ENCODE data around the gene MT1X.
"Not testable (repeated sequence)": the region's sequence is repeated elsewhere in the genome, so short reads cannot be mapped to it uniquely, and the experiment has no call there.

The MT1X gene

GRCh38 chr16:56697456-56698155 lies 15.3 kb downstream of the MT1X start:
- ATAC-seq (ENCODE audit: low read depth), result no peak
- Mint-ChIP-seq H3K36me3 (peaks cover 2% of the 10 kb centered on the region), H3K4me1 (no peaks in the 10 kb centered on the region), H3K27ac (no peak overlapping the region), H3K4me3 (no peak overlapping the region), H3K27me3 (no peaks in the 10 kb centered on the region), H3K9me3 (peaks cover 2% of the 10 kb centered on the region)
- no peak for DNase-seq (ENCODE audit: low spot score in 2 of 2)

- H3K27ac Mint-ChIP-seq, result no peak overlapping the region
- no peak overlapping the region for H3K4me3 Mint-ChIP-seq
- peaks cover 2% of the 10 kb centered on the region for H3K36me3 Mint-ChIP-seq
- H3K4me1 Mint-ChIP-seq, result no peaks in the 10 kb centered on the region
- H3K9me3 Mint-ChIP-seq, result peaks cover 2% of the 10 kb centered on the region
- no peaks in the 10 kb centered on the region for H3K27me3 Mint-ChIP-seq
- no peak for DNase-seq (ENCODE audit: low spot score in 2 of 2)
- ATAC-seq (ENCODE audit: low read depth), result no peak
Measured at GRCh38 chr16:56700195-56700594, 17.9 kb downstream of the MT1X start.

- DNase-seq (ENCODE audit: low spot score in 2 of 2), result no peak
- Mint-ChIP-seq H3K27ac (no peak overlapping the region), H3K27me3 (no peaks in the 10 kb centered on the region), H3K4me1 (no peaks in the 10 kb centered on the region), H3K36me3 (peaks cover 2% of the 10 kb centered on the region), H3K4me3 (no peak overlapping the region), H3K9me3 (peaks cover 2% of the 10 kb centered on the region)
- ATAC-seq (ENCODE audit: low read depth), result no peak
Measured at GRCh38 chr16:56700631-56701030, 18.4 kb downstream of the MT1X start.

- peaks cover 2% of the 10 kb centered on the region for H3K36me3 Mint-ChIP-seq
- ATAC-seq (ENCODE audit: low read depth), result no peak
- H3K4me1 Mint-ChIP-seq, result no peaks in the 10 kb centered on the region
- H3K27me3 Mint-ChIP-seq, result no peaks in the 10 kb centered on the region
- peaks cover 2% of the 10 kb centered on the region for H3K9me3 Mint-ChIP-seq
- H3K4me3 Mint-ChIP-seq, result no peak overlapping the region
- H3K27ac Mint-ChIP-seq, result no peak overlapping the region
- no peak for DNase-seq (ENCODE audit: low spot score in 2 of 2)
Measured at GRCh38 chr16:56701534-56701933, 19.3 kb downstream of the MT1X start.

GRCh38 chr16:56702836-56703235 lies 20.6 kb downstream of the MT1X start:
- H3K4me3 Mint-ChIP-seq, result no peak overlapping the region
- no peaks in the 10 kb centered on the region for H3K4me1 Mint-ChIP-seq
- H3K36me3 Mint-ChIP-seq, result peaks cover 1% of the 10 kb centered on the region

GRCh38 chr16:56708525-56709442 lies 26.5 kb downstream of the MT1X start:
- Mint-ChIP-seq H3K27me3 (peaks cover 2% of the 10 kb centered on the region), H3K4me3 (no peak overlapping the region), H3K4me1 (no peaks in the 10 kb centered on the region), H3K9me3 (no peaks in the 10 kb centered on the region), H3K27ac (no peak overlapping the region), H3K36me3 (no peaks in the 10 kb centered on the region)
- ATAC-seq (ENCODE audit: low read depth) (no peak), DNase-seq (ENCODE audit: low spot score in 2 of 2) (no peak)

More at GRCh38 chr16:56702836-56703235, 20.6 kb downstream of the MT1X start:
- no peak overlapping the region for H3K27ac Mint-ChIP-seq
- no peaks in the 10 kb centered on the region for H3K27me3 Mint-ChIP-seq
- no peak for ATAC-seq (ENCODE audit: low read depth)
- H3K9me3 Mint-ChIP-seq, result no peaks in the 10 kb centered on the region
- DNase-seq (ENCODE audit: low spot score in 2 of 2), result no peak

- no peaks in the 10 kb centered on the region for H3K9me3 Mint-ChIP-seq
- peaks cover 2% of the 10 kb centered on the region for H3K27me3 Mint-ChIP-seq
- DNase-seq (ENCODE audit: low spot score in 2 of 2) (no peak), ATAC-seq (ENCODE audit: low read depth) (no peak)
- H3K4me1 Mint-ChIP-seq, result no peaks in the 10 kb centered on the region
- H3K36me3 Mint-ChIP-seq, result no peaks in the 10 kb centered on the region
- no peak overlapping the region for H3K27ac Mint-ChIP-seq
- no peak overlapping the region for H3K4me3 Mint-ChIP-seq
Measured at GRCh38 chr16:56709443-56710040, 27.3 kb downstream of the MT1X start.

- H3K4me3 Mint-ChIP-seq, result no peak overlapping the region
- no peak overlapping the region for H3K27ac Mint-ChIP-seq
- no peaks in the 10 kb centered on the region for H3K36me3 Mint-ChIP-seq
- DNase-seq (ENCODE audit: low spot score in 2 of 2) (no peak), ATAC-seq (ENCODE audit: low read depth) (no peak)
- H3K27me3 Mint-ChIP-seq, result peaks cover 2% of the 10 kb centered on the region
- H3K9me3 Mint-ChIP-seq, result no peaks in the 10 kb centered on the region
- no peaks in the 10 kb centered on the region for H3K4me1 Mint-ChIP-seq
Measured at GRCh38 chr16:56710181-56710737, 28.0 kb downstream of the MT1X start.

GRCh38 chr16:56711862-56712261 lies 29.6 kb downstream of the MT1X start:
- no peaks in the 10 kb centered on the region for H3K36me3 Mint-ChIP-seq
- DNase-seq (ENCODE audit: low spot score in 2 of 2) (no peak), ATAC-seq (ENCODE audit: low read depth) (no peak)
- no peak overlapping the region for H3K4me3 Mint-ChIP-seq
- H3K27me3 Mint-ChIP-seq, result peaks cover 2% of the 10 kb centered on the region
- H3K27ac Mint-ChIP-seq, result no peak overlapping the region
- H3K4me1 Mint-ChIP-seq, result no peaks in the 10 kb centered on the region
- H3K9me3 Mint-ChIP-seq, result no peaks in the 10 kb centered on the region

- ATAC-seq (ENCODE audit: low read depth), result no peak
- Mint-ChIP-seq H3K4me1 (no peaks in the 10 kb centered on the region), H3K27me3 (peaks cover 2% of the 10 kb centered on the region), H3K9me3 (no peaks in the 10 kb centered on the region), H3K27ac (no peak overlapping the region), H3K36me3 (no peaks in the 10 kb centered on the region), H3K4me3 (no peak overlapping the region)
- no peak for DNase-seq (ENCODE audit: low spot score in 2 of 2)
Measured at GRCh38 chr16:56713794-56714193, 31.5 kb downstream of the MT1X start.

- DNase-seq (ENCODE audit: low spot score in 2 of 2) (no peak), ATAC-seq (ENCODE audit: low read depth) (no peak)
- H3K9me3 Mint-ChIP-seq, result no peaks in the 10 kb centered on the region
- no peak overlapping the region for H3K4me3 Mint-ChIP-seq
- no peak overlapping the region for H3K27ac Mint-ChIP-seq
- H3K27me3 Mint-ChIP-seq, result peaks cover 2% of the 10 kb centered on the region
- H3K36me3 Mint-ChIP-seq, result no peaks in the 10 kb centered on the region
- H3K4me1 Mint-ChIP-seq, result no peaks in the 10 kb centered on the region
Measured at GRCh38 chr16:56715126-56715525, 32.9 kb downstream of the MT1X start.

GRCh38 chr16:56716761-56717160 lies 34.5 kb downstream of the MT1X start:
- no peaks in the 10 kb centered on the region for H3K36me3 Mint-ChIP-seq
- no peak overlapping the region for H3K4me3 Mint-ChIP-seq

GRCh38 chr16:56717532-56717931 lies 35.3 kb downstream of the MT1X start:
- not testable (repeated sequence) for ATAC-seq (ENCODE audit: low read depth); H3K27ac Mint-ChIP-seq; H3K36me3 Mint-ChIP-seq; H3K4me3 Mint-ChIP-seq; H3K9me3 Mint-ChIP-seq; H3K4me1 Mint-ChIP-seq; H3K27me3 Mint-ChIP-seq; DNase-seq (ENCODE audit: low spot score in 2 of 2)

More at GRCh38 chr16:56716761-56717160, 34.5 kb downstream of the MT1X start:
- ATAC-seq (ENCODE audit: low read depth) (no peak), DNase-seq (ENCODE audit: low spot score in 2 of 2) (no peak)
- Mint-ChIP-seq H3K9me3 (no peaks in the 10 kb centered on the region), H3K4me1 (no peaks in the 10 kb centered on the region), H3K27ac (no peak overlapping the region), H3K27me3 (peaks cover 2% of the 10 kb centered on the region)

All from memory B cell (primary cell).